SK-N-SH treated with all-trans-retinoic acid at 6 μM for 48 hours (cell line): ENCODE measurements around the gene PGGHG.
A peak's percentile ranks its signal among the peaks of the same experiment; 100 is the strongest.

ENCODE experiments used
- ATAC-seq: fragments of 200-7000 bp; cut with Tn5 transposase; 3 replicates; pipeline ENCODE4 v1.9.1; 2020; ENCODE audit warnings: mild to moderate bottlenecking, moderate library complexity
- ARNTL ChIP-seq: fragments of 450-650 bp; formaldehyde crosslinking; IDR thresholded peaks from 2 replicates; pipeline ENCODE4 v1.5.0; 2020; ENCODE audit warnings: low read depth, mild to moderate bottlenecking, moderate library complexity, borderline replicate concordance
- CSDC2 ChIP-seq: fragments of 250-450 bp; sonication (Bioruptor Pico); IDR thresholded peaks from 2 replicates; pipeline ENCODE4 v1.5.0; 2020; ENCODE audit warnings: mild to moderate bottlenecking, moderate library complexity
- ESRRG ChIP-seq: fragments of 250-450 bp; sonication (Bioruptor Pico); IDR thresholded peaks from 2 replicates; pipeline ENCODE4 v1.6.1; 2021; ENCODE audit warnings: mild to moderate bottlenecking
- GLIS3 ChIP-seq: fragments of 250-450 bp; sonication (Bioruptor Pico); IDR thresholded peaks from 2 replicates; pipeline ENCODE4 v1.5.0; 2020; ENCODE audit warnings: mild to moderate bottlenecking, moderate library complexity
- OSR1 ChIP-seq: fragments of 250-450 bp; sonication (Bioruptor Pico); IDR thresholded peaks from 2 replicates; pipeline ENCODE4 v1.8.0; 2022; ENCODE audit warnings: moderate library complexity, mild to moderate bottlenecking, inconsistent platforms
- RARB ChIP-seq: fragments of 250-450 bp; sonication (Bioruptor Pico); IDR thresholded peaks from 2 replicates; pipeline ENCODE4 v1.8.0; 2021; ENCODE audit warnings: mild to moderate bottlenecking, moderate library complexity
- SNAI2 ChIP-seq: fragments of 250-450 bp; sonication (Bioruptor Pico); IDR thresholded peaks from 2 replicates; pipeline ENCODE4 v1.5.0; 2020; ENCODE audit warnings: mild to moderate bottlenecking, moderate library complexity
- TCF4 ChIP-seq: fragments of 250-450 bp; sonication (Bioruptor Pico); IDR thresholded peaks from 2 replicates; pipeline ENCODE4 v1.8.0; 2021; ENCODE audit warnings: mild to moderate bottlenecking, moderate library complexity, borderline replicate concordance
- TOX ChIP-seq: fragments of 250-450 bp; sonication (Bioruptor Pico); IDR thresholded peaks from 2 replicates; pipeline ENCODE4 v1.8.0; 2021; ENCODE audit warnings: mild to moderate bottlenecking, moderate library complexity, borderline replicate concordance
- ZC3H10 ChIP-seq: fragments of 250-450 bp; sonication (Bioruptor Pico); IDR thresholded peaks from 2 replicates; pipeline ENCODE4 v1.5.1; 2021; ENCODE audit warnings: mild to moderate bottlenecking, moderate library complexity
- ZFP3 ChIP-seq: fragments of 250-450 bp; sonication (Bioruptor Pico); IDR thresholded peaks from 2 replicates; pipeline ENCODE4 v1.5.0; 2020; ENCODE audit warnings: mild to moderate bottlenecking, moderate library complexity
- ZFP30 ChIP-seq: fragments of 450-650 bp; formaldehyde crosslinking; IDR thresholded peaks from 2 replicates; pipeline ENCODE4 v1.5.0; 2022; ENCODE audit warnings: mild to moderate bottlenecking, moderate library complexity
- ZNF565 ChIP-seq: fragments of 450-650 bp; formaldehyde crosslinking; conservative IDR thresholded peaks from 2 replicates; pipeline ENCODE4 v1.5.0; 2020; ENCODE audit warnings: low read depth, mild to moderate bottlenecking, moderate library complexity
- ZNF8 ChIP-seq: fragments of 450-650 bp; formaldehyde crosslinking; IDR thresholded peaks from 2 replicates; pipeline ENCODE4 v1.5.0; 2020; ENCODE audit warnings: mild to moderate bottlenecking, moderate library complexity
- TF ChIP-seq, protein P1 (sequence below): fragments of 250-450 bp; sonication (Bioruptor Pico); IDR thresholded peaks from 2 replicates; pipeline ENCODE4 v1.5.1; 2020; ENCODE audit warnings: low read depth, mild to moderate bottlenecking, moderate library complexity
- TF ChIP-seq, protein P2 (sequence below): fragments of 250-450 bp; sonication (Bioruptor Pico); IDR thresholded peaks from 2 replicates; pipeline ENCODE4 v1.5.0; 2020; ENCODE audit warnings: mild to moderate bottlenecking, moderate library complexity
- TF ChIP-seq, protein P3 (sequence below): fragments of 250-450 bp; sonication (Bioruptor Pico); IDR thresholded peaks from 2 replicates; pipeline ENCODE4 v1.8.0; 2020; ENCODE audit warnings: mild to moderate bottlenecking, moderate library complexity, borderline replicate concordance
- TF ChIP-seq, protein P4 (sequence below): fragments of 250-450 bp; sonication (Bioruptor Pico); IDR thresholded peaks from 2 replicates; pipeline ENCODE4 v1.8.0; 2021; ENCODE audit warnings: low read depth, mild to moderate bottlenecking, moderate library complexity, borderline replicate concordance
- TF ChIP-seq, protein P5 (sequence below): fragments of 250-450 bp; sonication (Bioruptor Pico); IDR thresholded peaks from 2 replicates; pipeline ENCODE4 v1.5.1; 2021; ENCODE audit warnings: mild to moderate bottlenecking, moderate library complexity

PGGHG gene

DNA sequence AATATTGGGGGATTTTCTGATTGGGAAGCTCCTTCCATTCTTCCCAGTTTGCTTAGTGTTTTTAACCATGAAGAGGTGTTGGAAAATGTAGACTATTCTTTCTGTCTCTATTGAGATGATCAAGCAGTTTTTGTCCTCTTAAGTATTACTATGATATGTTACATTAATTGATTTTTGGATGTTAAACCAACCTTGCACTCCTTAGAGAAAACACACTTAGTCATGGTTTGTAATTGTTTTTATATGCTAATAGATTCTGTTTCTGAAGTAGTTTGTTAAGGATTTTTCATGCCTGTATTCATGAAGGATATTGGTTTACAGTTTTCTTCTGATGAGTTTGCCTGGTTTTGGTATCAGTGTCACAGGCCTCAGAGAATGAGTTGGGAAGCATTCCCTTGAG, 12.7 kb upstream of the PGGHG start (continued):
- TF ChIP-seq SNAI2 (CRISPR knock-in tag), result no peak
- no peak for TF ChIP-seq TCF4 (CRISPR knock-in tag)
- no peak for TF ChIP-seq ZC3H10

DNA sequence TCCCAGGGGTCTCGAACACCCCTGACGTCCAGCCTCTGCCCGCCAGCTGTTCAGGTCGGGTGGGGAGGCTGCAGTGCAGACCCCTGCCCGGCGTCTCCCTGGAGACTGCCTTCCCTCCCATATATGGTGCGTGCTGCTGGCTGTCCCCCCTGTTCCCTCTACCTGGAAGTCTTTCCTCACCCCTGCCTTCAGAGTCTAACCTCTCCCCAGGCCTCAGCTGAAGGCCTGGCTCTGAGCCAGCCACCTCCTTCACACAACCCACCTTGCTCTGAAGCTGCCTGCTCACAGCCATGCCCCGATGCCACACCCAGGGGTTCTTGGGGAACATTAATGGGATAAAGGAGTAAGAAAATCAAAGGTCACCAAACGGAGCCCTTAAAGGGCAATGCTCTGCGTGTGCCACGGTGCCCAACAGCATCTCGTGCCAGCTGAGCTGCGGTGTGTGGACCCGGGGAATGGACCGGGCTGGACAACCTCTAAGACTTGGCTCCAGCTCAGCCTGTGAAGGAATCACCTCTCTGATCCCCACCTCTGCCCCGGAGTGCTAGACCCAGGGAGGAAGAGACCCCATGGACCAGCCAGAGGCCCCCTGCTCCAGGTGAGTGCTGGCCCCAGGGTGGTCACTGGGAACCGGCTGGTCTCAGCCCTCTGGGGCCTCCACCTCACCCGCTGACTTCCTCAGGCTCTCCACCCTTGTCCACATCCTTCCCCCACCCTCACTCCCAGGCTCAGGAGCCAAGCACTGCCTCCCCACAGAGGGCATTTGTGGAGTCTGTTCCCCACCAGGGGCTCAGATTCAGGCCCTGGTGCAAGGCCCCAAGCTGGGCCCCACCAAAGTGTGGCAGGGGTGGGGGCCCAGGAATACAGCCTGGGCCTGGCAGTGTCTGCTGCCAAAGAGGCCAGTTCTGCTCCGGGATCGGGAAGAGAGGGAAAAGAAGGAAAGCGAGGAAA, 10.7 kb upstream of the PGGHG start, which contains the start of gene NLRP6:
TSS of gene NLRP6 (plus strand) at position 407 of the 951 bp plus-strand sequence. CDS start at position 570, 163 bp downstream.
- TF ChIP-seq CSDC2 (no peak), ZFP30 (CRISPR knock-in tag) (no peak), ZNF565 (CRISPR knock-in tag) (no peak), RARB (CRISPR knock-in tag) (no peak), ZFP3 (CRISPR knock-in tag) (no peak), GLIS3 (CRISPR knock-in tag) (no peak)
- TF ChIP-seq, protein P1, sequence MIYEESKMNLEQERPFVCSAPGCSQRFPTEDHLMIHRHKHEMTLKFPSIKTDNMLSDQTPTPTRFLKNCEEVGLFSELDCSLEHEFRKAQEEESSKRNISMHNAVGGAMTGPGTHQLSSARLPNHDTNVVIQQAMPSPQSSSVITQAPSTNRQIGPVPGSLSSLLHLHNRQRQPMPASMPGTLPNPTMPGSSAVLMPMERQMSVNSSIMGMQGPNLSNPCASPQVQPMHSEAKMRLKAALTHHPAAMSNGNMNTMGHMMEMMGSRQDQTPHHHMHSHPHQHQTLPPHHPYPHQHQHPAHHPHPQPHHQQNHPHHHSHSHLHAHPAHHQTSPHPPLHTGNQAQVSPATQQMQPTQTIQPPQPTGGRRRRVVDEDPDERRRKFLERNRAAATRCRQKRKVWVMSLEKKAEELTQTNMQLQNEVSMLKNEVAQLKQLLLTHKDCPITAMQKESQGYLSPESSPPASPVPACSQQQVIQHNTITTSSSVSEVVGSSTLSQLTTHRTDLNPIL, result no peak
- TF ChIP-seq, protein P2, sequence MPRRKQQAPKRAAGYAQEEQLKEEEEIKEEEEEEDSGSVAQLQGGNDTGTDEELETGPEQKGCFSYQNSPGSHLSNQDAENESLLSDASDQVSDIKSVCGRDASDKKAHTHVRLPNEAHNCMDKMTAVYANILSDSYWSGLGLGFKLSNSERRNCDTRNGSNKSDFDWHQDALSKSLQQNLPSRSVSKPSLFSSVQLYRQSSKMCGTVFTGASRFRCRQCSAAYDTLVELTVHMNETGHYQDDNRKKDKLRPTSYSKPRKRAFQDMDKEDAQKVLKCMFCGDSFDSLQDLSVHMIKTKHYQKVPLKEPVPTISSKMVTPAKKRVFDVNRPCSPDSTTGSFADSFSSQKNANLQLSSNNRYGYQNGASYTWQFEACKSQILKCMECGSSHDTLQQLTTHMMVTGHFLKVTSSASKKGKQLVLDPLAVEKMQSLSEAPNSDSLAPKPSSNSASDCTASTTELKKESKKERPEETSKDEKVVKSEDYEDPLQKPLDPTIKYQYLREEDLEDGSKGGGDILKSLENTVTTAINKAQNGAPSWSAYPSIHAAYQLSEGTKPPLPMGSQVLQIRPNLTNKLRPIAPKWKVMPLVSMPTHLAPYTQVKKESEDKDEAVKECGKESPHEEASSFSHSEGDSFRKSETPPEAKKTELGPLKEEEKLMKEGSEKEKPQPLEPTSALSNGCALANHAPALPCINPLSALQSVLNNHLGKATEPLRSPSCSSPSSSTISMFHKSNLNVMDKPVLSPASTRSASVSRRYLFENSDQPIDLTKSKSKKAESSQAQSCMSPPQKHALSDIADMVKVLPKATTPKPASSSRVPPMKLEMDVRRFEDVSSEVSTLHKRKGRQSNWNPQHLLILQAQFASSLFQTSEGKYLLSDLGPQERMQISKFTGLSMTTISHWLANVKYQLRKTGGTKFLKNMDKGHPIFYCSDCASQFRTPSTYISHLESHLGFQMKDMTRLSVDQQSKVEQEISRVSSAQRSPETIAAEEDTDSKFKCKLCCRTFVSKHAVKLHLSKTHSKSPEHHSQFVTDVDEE (CRISPR knock-in tag), result no peak
- TF ChIP-seq, protein P3, sequence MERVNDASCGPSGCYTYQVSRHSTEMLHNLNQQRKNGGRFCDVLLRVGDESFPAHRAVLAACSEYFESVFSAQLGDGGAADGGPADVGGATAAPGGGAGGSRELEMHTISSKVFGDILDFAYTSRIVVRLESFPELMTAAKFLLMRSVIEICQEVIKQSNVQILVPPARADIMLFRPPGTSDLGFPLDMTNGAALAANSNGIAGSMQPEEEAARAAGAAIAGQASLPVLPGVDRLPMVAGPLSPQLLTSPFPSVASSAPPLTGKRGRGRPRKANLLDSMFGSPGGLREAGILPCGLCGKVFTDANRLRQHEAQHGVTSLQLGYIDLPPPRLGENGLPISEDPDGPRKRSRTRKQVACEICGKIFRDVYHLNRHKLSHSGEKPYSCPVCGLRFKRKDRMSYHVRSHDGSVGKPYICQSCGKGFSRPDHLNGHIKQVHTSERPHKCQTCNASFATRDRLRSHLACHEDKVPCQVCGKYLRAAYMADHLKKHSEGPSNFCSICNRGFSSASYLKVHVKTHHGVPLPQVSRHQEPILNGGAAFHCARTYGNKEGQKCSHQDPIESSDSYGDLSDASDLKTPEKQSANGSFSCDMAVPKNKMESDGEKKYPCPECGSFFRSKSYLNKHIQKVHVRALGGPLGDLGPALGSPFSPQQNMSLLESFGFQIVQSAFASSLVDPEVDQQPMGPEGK (CRISPR knock-in tag), result no peak
- TF ChIP-seq, protein P4, sequence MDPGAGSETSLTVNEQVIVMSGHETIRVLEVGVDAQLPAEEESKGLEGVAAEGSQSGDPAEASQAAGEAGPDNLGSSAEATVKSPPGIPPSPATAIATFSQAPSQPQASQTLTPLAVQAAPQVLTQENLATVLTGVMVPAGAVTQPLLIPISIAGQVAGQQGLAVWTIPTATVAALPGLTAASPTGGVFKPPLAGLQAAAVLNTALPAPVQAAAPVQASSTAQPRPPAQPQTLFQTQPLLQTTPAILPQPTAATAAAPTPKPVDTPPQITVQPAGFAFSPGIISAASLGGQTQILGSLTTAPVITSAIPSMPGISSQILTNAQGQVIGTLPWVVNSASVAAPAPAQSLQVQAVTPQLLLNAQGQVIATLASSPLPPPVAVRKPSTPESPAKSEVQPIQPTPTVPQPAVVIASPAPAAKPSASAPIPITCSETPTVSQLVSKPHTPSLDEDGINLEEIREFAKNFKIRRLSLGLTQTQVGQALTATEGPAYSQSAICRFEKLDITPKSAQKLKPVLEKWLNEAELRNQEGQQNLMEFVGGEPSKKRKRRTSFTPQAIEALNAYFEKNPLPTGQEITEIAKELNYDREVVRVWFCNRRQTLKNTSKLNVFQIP (CRISPR knock-in tag), result no peak
- ATAC-seq, result no peak

DNA sequence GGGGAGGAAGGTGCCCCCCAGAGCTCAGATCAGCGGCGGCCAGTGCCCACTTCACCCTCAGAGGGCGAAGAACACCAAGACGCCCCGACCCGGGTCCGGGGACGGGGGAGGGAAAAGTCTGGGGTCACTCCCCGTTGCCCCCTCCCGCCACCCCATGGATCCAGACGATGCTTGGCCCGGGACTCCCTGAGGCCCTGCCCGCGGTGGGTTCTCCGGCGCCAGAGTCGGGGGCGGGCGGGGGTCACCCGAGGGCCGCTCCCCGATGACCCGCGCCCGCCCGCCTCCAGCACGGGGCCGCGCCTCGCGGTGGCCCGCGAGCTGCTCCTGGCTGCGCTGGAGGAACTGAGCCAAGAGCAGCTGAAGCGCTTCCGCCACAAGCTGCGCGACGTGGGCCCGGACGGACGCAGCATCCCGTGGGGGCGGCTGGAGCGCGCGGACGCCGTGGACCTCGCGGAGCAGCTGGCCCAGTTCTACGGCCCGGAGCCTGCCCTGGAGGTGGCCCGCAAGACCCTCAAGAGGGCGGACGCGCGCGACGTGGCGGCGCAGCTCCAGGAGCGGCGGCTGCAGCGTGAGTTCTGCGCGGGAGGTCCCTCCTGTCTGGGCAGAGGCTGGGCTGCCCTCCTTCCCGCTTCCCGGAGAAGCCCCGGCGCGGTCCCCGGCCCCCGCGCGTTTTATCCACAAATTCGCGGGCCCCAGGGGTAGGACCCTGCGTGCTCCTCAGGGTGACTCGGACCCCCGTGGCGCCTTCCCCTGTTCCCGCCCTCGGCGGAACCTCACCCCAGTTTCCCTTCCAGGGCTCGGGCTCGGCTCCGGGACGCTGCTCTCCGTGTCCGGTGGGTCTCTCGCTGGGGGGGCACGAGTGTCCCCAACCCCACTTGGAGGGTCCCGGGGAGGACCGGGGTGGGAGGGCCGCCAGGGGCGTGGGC, 9.6 kb upstream of the PGGHG start:
- TF ChIP-seq GLIS3 (CRISPR knock-in tag) (no peak), OSR1 (CRISPR knock-in tag) (no peak), ESRRG (no peak), RARB (CRISPR knock-in tag) (no peak), ZNF8 (CRISPR knock-in tag) (no peak), ZFP30 (CRISPR knock-in tag) (no peak), TCF4 (CRISPR knock-in tag) (no peak)
- ATAC-seq, result no peak

DNA sequence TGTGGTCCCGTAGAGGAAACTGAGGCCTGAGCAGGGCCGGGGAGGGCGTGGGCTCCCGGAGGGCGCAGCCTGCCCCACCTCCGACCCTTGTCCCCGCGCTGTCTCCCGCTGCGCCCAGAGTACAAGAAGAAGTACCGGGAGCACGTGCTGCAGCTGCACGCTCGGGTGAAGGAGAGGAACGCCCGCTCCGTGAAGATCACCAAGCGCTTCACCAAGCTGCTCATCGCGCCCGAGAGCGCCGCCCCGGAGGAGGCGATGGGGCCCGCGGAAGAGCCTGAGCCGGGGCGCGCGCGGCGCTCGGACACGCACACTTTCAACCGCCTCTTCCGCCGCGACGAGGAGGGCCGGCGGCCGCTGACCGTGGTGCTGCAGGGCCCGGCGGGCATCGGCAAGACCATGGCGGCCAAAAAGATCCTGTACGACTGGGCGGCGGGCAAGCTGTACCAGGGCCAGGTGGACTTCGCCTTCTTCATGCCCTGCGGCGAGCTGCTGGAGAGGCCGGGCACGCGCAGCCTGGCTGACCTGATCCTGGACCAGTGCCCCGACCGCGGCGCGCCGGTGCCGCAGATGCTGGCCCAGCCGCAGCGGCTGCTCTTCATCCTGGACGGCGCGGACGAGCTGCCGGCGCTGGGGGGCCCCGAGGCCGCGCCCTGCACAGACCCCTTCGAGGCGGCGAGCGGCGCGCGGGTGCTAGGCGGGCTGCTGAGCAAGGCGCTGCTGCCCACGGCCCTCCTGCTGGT, 8.8 kb upstream of the PGGHG start:
- peak; percentile 43 for ATAC-seq
- TF ChIP-seq SNAI2 (CRISPR knock-in tag), result no peak
- TF ChIP-seq, protein P5, sequence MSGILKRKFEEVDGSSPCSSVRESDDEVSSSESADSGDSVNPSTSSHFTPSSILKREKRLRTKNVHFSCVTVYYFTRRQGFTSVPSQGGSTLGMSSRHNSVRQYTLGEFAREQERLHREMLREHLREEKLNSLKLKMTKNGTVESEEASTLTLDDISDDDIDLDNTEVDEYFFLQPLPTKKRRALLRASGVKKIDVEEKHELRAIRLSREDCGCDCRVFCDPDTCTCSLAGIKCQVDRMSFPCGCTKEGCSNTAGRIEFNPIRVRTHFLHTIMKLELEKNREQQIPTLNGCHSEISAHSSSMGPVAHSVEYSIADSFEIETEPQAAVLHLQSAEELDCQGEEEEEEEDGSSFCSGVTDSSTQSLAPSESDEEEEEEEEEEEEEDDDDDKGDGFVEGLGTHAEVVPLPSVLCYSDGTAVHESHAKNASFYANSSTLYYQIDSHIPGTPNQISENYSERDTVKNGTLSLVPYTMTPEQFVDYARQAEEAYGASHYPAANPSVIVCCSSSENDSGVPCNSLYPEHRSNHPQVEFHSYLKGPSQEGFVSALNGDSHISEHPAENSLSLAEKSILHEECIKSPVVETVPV (CRISPR knock-in tag), result no peak
- TF ChIP-seq TCF4 (CRISPR knock-in tag), result no peak
- no peak for TF ChIP-seq TOX (CRISPR knock-in tag)
- no peak for TF ChIP-seq ESRRG
- TF ChIP-seq, protein P1, result no peak
- no peak for TF ChIP-seq ARNTL (CRISPR knock-in tag)
- no peak for TF ChIP-seq RARB (CRISPR knock-in tag)
- TF ChIP-seq ZNF8 (CRISPR knock-in tag), result no peak
- no peak for TF ChIP-seq ZFP3 (CRISPR knock-in tag)
- no peak for TF ChIP-seq GLIS3 (CRISPR knock-in tag)
